Measurements from ENCODE around the gene MAN2B1.

MAN2B1 gene

DNA sequence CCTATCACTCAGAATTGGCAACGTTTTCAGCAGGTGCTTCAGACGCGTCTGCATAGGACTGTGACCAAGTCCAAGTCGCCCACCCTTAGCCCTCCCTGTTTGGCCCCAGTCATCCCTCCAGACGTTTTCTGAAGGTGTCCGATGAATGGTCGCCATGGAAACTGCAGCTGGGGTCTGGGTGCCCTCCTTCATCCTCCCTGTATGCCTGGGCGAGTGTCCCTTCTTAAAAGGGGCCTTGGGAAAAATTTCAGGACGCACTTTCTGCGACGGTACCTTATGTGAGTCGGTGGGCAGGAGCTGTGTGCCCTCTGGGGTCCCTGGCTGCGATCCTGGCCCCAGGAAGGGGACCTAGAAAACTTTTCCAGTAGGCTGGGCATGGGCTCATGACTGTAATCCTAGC, 25.1 kb downstream of the MAN2B1 start:
- TF ChIP-seq, protein P1, sequence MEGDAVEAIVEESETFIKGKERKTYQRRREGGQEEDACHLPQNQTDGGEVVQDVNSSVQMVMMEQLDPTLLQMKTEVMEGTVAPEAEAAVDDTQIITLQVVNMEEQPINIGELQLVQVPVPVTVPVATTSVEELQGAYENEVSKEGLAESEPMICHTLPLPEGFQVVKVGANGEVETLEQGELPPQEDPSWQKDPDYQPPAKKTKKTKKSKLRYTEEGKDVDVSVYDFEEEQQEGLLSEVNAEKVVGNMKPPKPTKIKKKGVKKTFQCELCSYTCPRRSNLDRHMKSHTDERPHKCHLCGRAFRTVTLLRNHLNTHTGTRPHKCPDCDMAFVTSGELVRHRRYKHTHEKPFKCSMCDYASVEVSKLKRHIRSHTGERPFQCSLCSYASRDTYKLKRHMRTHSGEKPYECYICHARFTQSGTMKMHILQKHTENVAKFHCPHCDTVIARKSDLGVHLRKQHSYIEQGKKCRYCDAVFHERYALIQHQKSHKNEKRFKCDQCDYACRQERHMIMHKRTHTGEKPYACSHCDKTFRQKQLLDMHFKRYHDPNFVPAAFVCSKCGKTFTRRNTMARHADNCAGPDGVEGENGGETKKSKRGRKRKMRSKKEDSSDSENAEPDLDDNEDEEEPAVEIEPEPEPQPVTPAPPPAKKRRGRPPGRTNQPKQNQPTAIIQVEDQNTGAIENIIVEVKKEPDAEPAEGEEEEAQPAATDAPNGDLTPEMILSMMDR (IDR thresholded peaks at IDR 0.05): no peak
- no peak overlapping the region for H3K27ac ChIP-seq

DNA sequence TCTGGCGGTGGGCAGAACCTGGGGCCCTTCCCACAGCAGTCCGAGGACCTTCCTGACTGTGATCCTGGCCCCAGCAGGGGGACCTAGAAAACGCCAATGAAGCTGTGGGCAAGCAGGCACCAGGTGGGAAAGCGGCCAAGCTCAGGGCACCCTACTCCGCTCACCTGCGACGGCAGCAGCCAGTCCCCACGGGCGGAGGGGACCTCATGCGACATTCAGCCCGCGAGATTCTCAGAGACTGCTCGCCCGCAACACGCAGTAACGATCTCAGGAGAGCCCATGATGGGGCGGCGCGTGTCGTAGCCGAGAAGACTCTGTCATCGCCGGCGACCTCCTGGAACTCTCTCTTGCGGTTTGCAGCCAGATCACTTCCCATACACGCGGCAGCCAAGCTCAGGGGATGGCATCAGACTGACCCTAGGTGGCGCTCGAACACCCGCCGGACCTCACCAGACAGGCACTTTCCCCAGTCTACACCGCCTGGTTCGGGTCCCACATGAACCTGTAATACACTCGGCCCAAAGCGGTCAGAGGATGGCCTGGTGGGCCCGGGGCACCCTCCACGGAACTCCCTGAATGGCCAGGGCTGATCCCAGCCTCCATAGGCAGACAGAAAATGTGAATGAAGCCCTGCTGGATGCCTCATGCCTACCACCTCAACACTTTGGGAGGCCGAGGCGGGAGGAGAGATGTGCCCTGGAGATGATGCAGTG, 26.5 kb downstream of the MAN2B1 start:
- no peak for TF ChIP-seq ZFX (IDR thresholded peaks at IDR 0.05; ENCODE audit: borderline replicate concordance)
- TF ChIP-seq, protein P1 (IDR thresholded peaks at IDR 0.05): peak; percentile 90
- H3K27ac ChIP-seq: no peak overlapping the region

DNA sequence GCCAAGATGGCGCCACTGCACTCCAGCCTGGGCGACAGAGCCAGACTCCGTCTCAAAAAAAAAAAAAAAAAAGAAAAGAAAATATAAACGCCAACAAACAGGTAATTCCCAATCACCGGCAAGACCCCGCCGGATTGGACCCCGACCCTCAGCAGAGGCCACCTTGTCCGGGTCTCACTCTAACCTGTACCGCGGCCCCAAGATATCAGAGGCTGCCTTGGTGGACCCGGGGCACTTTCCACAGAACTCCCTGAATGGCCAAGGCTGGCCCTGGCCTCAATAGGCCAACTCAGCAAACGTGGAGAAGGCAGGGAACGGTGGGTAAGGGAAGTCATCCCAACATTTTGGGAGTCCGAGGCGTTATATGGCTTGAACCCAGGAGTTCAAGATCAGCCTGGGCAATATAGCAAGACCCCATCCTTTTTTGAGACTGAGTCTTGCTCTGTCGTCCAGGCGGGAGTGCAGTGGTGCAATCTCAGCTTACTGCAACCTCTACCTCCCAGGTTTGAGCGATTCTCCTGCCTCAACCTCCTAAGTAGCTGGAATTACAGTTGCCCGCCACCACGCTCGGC, 27.8 kb downstream of the MAN2B1 start:
- TF ChIP-seq ZFX (IDR thresholded peaks at IDR 0.05; ENCODE audit: borderline replicate concordance): no peak
- TF ChIP-seq, protein P1 (IDR thresholded peaks at IDR 0.05): no peak
- no peak overlapping the region for H3K27ac ChIP-seq

DNA sequence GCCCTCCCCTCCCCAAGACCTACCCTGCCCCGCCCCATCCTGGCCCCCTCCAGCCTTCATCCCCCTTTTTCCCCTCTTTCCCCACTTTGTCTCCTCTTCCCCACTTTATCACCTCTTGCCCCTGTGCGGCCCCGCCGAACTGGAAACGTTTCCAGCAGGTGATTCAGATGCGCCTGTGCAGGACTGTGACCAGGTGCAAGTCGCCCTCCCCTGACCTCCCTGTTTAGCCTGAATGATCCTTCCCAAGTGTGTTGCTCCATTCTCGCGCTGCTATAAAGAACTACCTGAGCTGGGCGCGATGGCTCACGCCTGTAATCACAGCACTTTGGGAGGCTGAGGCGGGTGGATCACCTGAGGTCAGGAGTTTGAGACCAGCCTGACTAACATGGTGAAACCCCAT, 29.9 kb downstream of the MAN2B1 start:
- no peak overlapping the region for H3K27ac ChIP-seq
- TF ChIP-seq ZFX (IDR thresholded peaks at IDR 0.05; ENCODE audit: borderline replicate concordance): no peak
- TF ChIP-seq, protein P1 (IDR thresholded peaks at IDR 0.05): no peak

DNA sequence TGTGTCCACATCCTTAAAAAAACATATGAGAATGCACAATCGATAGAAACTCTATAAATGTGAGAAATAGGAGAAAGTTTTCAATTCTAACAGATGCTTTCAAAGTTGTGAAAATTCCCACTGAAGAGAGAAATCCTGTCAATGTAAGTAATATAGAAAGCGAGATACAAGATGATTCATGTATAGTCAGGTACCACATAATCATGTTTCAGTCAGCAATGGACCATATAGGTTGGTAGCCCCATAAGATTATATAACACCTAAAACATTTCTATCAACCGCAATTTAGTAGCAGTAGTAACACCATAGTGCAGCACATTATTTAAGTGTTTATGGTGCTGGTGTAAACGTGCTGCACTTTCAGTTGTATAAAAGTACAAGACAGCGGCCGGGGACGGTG, 37.3 kb downstream of the MAN2B1 start:
- TF ChIP-seq, protein P1 (IDR thresholded peaks at IDR 0.05): no peak
- no peak for TF ChIP-seq ZFX (IDR thresholded peaks at IDR 0.05; ENCODE audit: borderline replicate concordance)
- H3K27ac ChIP-seq: no peak overlapping the region

DNA sequence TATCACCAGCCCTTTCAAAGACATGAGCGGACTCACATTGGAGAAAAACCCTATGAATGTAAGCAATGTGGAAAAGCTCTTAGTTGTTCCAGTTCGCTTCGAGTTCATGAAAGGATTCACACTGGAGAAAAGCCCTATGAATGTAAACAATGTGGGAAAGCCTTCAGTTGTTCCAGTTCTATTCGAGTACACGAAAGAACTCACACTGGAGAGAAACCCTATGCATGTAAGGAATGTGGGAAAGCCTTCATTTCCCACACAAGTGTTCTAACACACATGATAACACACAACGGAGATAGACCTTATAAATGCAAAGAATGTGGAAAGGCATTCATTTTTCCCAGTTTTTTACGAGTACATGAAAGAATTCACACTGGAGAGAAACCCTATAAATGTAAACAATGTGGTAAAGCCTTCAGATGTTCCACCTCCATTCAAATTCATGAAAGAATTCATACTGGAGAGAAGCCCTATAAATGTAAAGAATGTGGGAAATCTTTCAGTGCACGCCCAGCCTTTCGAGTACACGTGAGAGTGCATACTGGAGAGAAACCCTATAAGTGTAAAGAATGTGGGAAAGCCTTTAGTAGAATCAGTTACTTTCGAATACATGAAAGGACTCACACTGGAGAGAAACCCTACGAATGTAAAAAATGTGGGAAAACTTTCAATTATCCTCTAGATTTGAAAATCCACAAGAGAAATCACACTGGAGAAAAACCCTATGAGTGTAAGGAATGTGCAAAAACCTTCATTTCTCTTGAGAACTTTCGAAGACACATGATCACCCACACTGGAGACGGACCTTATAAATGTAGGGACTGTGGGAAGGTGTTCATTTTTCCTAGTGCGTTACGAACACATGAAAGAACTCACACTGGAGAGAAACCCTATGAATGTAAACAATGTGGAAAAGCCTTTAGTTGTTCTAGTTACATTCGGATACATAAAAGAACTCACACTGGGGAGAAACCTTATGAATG, 38.2 kb downstream of the MAN2B1 start:
- TF ChIP-seq, protein P1 (IDR thresholded peaks at IDR 0.05): no peak
- TF ChIP-seq ZFX (IDR thresholded peaks at IDR 0.05; ENCODE audit: borderline replicate concordance): no peak
- H3K27ac ChIP-seq: no peak overlapping the region
